ENCODE data around the gene CCL21. TPM values are rescaled to one million over a fixed set of nuclear protein-coding genes. Genes with fewer than 3 reads are reported as not detected.
A peak's percentile ranks its signal among the peaks of the same experiment; 100 is the strongest.

CCL21 gene
- total and polyA plus RNA-seq, 2 of the 13 experiments (the other 11 are each of a cell fraction or from before 2014, with no cell fraction given) = not detected

DNA sequence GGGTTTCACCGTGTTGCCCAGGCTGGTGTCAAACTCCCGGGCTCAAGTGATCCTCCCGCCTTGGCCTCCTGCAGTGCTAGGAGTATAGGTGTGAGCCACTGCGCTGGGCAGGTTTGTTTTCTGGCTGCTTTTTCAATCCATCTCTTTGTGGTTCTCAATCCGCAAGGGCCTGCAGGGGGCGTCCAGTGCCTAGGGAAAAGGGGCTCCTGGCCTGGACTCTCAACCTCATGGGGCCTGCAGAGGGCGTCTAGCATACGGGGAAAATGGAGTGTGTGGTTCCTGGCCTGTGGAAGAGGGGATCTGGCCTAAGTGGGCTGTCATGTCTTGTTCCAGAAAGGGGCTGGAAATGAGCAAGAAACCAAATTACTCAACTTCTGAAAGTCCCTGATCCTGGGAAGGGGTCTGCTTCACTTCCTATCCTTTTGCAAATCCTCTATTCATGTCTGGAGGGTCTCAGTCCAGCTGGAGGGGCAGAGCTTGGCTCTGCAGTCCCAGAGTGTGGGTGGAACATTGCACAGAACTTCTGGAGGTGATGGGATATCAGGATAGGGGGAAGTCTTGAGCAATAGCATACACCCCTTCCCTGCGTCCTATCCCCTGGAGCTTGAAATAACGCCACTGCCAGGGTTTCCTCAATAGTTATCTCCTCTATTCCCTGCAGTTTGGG, 34.8 kb downstream of the CCL21 start (continued):
- TF ChIP-seq, protein P1, sequence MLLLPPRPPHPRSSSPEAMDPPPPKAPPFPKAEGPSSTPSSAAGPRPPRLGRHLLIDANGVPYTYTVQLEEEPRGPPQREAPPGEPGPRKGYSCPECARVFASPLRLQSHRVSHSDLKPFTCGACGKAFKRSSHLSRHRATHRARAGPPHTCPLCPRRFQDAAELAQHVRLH (CRISPR knock-in tag; IDR thresholded peaks at IDR 0.05; ENCODE audit: borderline replicate concordance, low read depth) = peak; percentile 85; the same call in 1 of the 2 replicates
- TF ChIP-seq, protein P2, sequence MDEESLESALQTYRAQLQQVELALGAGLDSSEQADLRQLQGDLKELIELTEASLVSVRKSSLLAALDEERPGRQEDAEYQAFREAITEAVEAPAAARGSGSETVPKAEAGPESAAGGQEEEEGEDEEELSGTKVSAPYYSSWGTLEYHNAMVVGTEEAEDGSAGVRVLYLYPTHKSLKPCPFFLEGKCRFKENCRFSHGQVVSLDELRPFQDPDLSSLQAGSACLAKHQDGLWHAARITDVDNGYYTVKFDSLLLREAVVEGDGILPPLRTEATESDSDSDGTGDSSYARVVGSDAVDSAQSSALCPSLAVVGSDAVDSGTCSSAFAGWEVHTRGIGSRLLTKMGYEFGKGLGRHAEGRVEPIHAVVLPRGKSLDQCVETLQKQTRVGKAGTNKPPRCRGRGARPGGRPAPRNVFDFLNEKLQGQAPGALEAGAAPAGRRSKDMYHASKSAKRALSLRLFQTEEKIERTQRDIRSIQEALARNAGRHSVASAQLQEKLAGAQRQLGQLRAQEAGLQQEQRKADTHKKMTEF (CRISPR knock-in tag; IDR thresholded peaks at IDR 0.05) = 0 out of 2 replicates have a peak, but pooled peaks have one; percentile 22
- TF ChIP-seq CBX2 (IDR thresholded peaks at IDR 0.05; ENCODE audit: low read depth, low read length) (no peak), CBX2 (CRISPR knock-in tag; IDR thresholded peaks at IDR 0.05; ENCODE audit: low read depth) (no peak), ONECUT2 (CRISPR knock-in tag; IDR thresholded peaks at IDR 0.05) (no peak), MZF1 (CRISPR knock-in tag; IDR thresholded peaks at IDR 0.05; ENCODE audit: borderline replicate concordance) (no peak), FOXM1 (CRISPR knock-in tag; IDR thresholded peaks at IDR 0.05) (no peak), ZNF205 (CRISPR knock-in tag; IDR thresholded peaks at IDR 0.05) (0 out of 2 replicates have a peak, but pooled peaks have one; percentile 19), BRCA1 (CRISPR knock-in tag; IDR thresholded peaks at IDR 0.05) (peak; percentile 59; the same call in 1 of the 2 replicates), ZNF614 (CRISPR knock-in tag; IDR thresholded peaks at IDR 0.05; ENCODE audit: borderline replicate concordance) (0 out of 2 replicates have a peak, but pooled peaks have one; percentile 59), KDM2A (CRISPR knock-in tag; IDR thresholded peaks at IDR 0.05; ENCODE audit: borderline replicate concordance, low read depth) (peak; percentile 79), REPIN1 (CRISPR knock-in tag; IDR thresholded peaks at IDR 0.05; ENCODE audit: borderline replicate concordance, low read depth) (peak; percentile 44; the same call in 1 of the 2 replicates), ZNF660 (CRISPR knock-in tag; IDR thresholded peaks at IDR 0.05; ENCODE audit: borderline replicate concordance, low read depth) (no peak), CBFB (CRISPR knock-in tag; IDR thresholded peaks at IDR 0.05) (no peak), SAFB2 (CRISPR knock-in tag; IDR thresholded peaks at IDR 0.05; ENCODE audit: borderline replicate concordance, low read depth) (no peak), NONO (IDR thresholded peaks at IDR 0.05) (no peak), NONO (CRISPR knock-in tag; conservative IDR thresholded peaks at IDR 0.05) (no peak), SRY (CRISPR knock-in tag; IDR thresholded peaks at IDR 0.05) (no peak), ZNF749 (CRISPR knock-in tag; IDR thresholded peaks at IDR 0.05; ENCODE audit: borderline replicate concordance) (0 out of 2 replicates have a peak, but pooled peaks have one; percentile 38), IRF2 (CRISPR knock-in tag; IDR thresholded peaks at IDR 0.05) (no peak)
- TF ChIP-seq, protein P3, sequence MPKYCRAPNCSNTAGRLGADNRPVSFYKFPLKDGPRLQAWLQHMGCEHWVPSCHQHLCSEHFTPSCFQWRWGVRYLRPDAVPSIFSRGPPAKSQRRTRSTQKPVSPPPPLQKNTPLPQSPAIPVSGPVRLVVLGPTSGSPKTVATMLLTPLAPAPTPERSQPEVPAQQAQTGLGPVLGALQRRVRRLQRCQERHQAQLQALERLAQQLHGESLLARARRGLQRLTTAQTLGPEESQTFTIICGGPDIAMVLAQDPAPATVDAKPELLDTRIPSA (CRISPR knock-in tag; IDR thresholded peaks at IDR 0.05; ENCODE audit: borderline replicate concordance) = no peak
- TF ChIP-seq, protein P4, sequence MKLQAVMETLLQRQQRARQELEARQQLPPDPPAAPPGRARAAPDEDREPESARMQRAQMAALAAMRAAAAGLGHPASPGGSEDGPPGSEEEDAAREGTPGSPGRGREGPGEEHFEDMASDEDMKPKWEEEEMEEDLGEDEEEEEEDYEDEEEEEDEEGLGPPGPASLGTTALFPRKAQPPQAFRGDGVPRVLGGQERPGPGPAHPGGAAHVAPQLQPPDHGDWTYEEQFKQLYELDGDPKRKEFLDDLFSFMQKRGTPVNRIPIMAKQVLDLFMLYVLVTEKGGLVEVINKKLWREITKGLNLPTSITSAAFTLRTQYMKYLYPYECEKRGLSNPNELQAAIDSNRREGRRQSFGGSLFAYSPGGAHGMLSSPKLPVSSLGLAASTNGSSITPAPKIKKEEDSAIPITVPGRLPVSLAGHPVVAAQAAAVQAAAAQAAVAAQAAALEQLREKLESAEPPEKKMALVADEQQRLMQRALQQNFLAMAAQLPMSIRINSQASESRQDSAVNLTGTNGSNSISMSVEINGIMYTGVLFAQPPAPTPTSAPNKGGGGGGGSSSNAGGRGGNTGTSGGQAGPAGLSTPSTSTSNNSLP (IDR thresholded peaks at IDR 0.05; ENCODE audit: low read depth, low read length) = no peak
- TF ChIP-seq, protein P5, sequence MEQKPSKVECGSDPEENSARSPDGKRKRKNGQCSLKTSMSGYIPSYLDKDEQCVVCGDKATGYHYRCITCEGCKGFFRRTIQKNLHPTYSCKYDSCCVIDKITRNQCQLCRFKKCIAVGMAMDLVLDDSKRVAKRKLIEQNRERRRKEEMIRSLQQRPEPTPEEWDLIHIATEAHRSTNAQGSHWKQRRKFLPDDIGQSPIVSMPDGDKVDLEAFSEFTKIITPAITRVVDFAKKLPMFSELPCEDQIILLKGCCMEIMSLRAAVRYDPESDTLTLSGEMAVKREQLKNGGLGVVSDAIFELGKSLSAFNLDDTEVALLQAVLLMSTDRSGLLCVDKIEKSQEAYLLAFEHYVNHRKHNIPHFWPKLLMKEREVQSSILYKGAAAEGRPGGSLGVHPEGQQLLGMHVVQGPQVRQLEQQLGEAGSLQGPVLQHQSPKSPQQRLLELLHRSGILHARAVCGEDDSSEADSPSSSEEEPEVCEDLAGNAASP (CRISPR knock-in tag; IDR thresholded peaks at IDR 0.05; ENCODE audit: borderline replicate concordance) = peak; percentile 43; the same call in 1 of the 2 replicates
- TF ChIP-seq, protein P6, sequence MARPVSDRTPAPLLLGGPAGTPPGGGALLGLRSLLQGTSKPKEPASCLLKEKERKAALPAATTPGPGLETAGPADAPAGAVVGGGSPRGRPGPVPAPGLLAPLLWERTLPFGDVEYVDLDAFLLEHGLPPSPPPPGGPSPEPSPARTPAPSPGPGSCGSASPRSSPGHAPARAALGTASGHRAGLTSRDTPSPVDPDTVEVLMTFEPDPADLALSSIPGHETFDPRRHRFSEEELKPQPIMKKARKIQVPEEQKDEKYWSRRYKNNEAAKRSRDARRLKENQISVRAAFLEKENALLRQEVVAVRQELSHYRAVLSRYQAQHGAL (CRISPR knock-in tag; IDR thresholded peaks at IDR 0.05; ENCODE audit: not compliant biosample characterization) = no peak
